Measurements from ENCODE around the gene CYBRD1.

The CYBRD1 gene

GRCh38 chr2:171557363-171557762 lies 35.1 kb downstream of the CYBRD1 start:
- DNase-seq, result no peak

DNA sequence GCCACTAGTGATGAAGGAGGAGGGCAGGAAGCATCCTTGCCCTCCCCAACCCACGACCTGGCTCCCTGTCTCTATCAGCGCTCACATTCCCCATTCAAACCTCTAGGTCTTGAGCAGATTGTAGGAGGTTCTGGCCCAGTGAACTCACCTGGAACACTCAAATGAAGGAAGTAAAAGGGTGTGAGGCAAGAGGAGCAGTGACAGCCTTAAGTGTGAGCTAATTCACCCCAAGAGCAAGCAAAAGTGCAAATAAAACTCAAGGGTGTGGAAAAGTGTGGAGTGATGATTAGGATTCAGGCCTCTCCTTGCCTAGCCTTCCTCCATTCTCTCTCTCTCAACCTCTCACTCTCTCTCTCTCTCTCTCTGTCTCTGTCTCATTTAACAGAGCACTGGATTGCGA lies 41.0 kb downstream of the CYBRD1 start:
- DNase-seq, result no peak

DNA sequence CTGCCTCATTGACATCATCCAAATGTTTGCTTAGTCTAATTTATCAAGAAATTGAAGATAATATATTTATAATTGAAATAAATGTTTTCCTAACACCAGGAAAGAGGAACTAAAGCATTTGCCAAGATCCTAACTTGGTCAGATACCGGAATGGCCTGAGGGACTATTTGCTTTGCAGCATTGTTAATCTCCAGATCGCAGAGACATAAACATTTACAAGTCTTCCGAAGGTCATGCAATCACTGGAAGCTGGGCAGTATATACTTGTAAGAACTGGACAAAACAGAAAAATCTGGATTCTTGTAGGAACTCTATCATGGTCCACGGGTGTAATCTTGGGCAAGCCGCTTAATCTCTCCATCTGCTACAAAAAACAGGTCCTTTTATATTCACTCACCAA lies 42.2 kb downstream of the CYBRD1 start:
- no peak for DNase-seq

DNA sequence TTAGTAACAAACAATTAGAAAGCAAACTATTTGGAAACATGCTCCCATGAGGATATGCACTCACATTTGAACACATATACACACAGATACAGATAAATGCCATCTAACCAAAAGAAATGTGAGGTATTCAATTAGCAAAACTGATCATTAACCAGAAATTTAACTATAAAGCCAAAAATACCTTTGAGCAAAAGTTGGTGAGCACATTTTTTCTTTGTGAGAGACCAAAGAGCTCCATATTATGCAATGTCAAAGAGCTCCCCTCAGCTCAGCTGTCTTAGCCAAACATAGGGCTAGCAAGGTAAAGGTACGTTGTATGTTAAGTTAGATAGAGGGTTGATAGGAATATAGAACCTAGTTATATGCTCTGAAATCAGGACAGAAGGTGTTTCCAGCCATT lies 43.8 kb downstream of the CYBRD1 start:
- DNase-seq, result no peak

- DNase-seq, result no peak
Measured at GRCh38 chr2:171566753-171567152, 44.5 kb downstream of the CYBRD1 start.

DNA sequence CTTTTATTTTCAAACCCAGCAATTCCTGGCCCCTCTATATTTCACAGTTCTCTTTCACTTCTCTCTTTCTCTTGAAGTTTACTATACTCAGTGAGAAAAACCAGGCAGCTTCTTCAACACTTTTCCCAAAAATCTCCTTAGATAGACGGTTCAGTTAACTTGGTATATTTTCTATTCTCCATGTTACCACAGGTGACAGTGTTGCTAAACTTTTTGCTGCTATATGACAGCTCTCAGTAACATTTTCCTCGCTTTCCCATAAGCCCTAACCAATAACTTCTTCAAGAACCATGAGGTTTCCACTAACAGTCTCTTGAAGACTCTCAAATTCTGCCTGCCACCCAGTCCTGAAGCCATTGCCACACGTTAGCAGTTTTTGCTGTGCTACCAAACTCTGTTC lies 45.8 kb downstream of the CYBRD1 start:
- no peak for DNase-seq

DNA sequence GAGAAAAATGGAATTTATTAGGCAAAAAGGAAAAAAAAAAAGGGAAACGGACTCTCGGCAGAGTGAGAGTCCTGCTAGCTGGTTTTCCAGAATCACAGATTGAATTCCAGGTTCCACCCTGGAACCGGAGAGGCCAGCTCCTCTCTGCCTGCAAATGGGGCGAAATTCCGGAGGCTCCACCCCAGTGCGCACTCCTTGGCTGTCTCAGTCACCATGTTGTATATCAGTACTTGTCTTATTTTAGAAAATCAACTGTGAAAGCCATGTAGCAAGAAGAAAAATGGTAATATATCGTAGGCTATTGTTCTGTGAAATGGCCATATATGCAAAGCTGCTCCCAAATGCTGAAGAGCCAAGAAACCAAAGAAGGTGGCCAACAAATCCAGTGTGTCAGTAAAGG lies 49.4 kb downstream of the CYBRD1 start:
- DNase-seq, result no peak

GRCh38 chr2:171574149-171574795 lies 52.0 kb downstream of the CYBRD1 start:
- peak; percentile 82 for DNase-seq

DNA sequence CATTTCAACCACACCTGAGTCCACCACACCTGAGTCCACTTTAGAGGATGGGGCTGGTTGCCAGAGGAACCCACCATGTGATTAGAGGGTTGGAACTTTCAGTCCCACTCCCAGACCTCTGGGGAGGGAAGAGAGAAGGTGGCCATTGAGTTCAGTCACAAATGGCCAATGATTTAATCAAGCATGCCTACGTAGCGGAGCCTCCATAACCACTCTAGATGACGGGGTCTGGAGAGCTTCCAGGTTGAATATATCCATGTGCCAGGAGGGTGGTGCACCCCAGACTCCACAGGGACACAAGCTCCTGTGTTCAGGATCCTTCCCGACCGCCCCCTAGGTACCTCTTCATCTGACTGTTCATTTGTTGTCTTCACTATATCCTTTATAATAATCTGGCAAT lies 53.3 kb downstream of the CYBRD1 start:
- no peak for DNase-seq

DNA sequence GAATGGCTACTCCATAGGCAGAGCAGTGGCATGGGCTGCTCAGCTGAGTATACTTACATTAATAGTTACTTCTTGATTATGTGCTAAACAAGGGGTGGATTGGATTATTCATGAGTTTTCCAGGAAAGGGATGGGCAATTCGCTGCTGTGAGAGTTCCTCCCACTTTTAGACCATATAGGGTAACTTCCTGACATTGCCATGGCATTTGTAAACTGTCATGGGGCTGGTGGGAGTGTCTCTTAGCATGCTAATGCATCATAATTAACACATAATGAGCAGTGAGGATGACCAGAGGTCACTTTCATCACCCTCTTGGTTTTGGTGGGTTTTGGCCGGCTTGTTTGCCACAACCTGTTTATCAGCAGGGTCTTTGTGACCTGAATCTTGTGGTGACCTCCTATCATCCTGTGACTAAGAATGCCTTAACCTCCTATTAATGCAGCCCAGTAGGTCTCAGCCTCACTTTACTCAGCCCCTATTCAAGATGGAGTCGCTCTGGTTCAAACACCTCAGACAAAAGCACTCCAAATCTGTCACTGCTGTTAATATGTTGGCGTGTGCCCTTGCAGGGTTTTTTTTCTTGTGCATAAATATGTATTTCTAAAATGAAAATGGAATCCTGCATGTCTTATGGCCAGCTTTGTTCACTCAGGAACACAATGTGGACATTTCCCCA lies 56.0 kb downstream of the CYBRD1 start:
- DNase-seq, result no peak

DNA sequence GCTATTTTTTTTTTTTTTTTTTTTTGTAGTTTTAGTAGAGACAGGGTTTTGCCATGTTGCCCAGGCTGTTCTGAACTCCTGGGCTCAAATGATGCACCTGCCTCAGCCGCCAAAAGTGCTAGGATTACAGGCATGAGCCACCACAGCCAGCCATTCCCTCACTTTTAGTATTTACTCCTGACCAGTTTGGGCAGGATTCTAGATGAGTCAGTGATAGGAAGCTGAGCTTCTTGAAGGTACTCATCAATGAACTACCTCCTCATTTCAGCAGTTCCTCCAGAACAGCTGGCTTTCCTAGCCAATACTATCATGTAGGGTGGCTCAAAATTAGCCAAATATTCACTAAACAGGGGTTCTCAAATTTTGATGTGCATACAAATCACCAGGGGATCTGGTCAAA lies 57.2 kb downstream of the CYBRD1 start:
- no peak for DNase-seq

DNA sequence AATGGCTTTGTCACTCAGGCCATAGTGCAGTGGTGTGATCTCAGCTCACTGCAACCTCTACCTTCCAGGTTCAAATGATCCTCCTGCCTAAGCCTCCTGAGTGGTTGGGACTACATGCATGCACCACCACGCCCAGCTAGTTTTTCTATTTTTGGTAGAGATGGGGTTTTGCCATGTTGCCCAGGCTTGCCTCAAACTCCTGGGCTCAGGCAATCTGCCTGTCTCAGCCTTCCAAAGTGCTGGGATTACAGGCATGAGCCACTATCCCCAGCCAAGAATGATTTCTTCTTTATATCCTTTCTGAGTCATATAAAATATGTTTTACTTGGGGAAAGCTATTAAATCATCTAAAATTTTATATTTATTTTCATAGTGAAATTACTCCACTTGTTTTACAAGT lies 61.3 kb downstream of the CYBRD1 start:
- DNase-seq, result no peak

DNA sequence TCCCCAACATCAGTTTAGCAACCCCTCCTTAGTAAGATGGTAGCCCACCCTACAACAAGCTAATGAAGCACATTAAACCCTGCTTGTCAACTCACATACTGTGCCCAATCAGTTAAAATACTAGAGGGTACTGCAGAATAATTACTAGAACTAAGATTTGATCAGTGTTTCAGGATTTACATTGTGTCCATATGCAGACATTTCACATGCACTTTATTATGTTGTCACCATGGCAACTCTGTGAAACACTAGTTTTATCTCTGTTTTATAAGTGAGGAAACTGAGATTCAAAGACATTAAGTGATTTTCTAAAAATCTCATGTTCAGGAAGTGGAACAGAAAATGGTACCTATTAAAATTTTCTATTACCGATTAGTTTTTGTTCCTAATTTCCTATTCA lies 61.7 kb downstream of the CYBRD1 start:
- no peak for DNase-seq

DNA sequence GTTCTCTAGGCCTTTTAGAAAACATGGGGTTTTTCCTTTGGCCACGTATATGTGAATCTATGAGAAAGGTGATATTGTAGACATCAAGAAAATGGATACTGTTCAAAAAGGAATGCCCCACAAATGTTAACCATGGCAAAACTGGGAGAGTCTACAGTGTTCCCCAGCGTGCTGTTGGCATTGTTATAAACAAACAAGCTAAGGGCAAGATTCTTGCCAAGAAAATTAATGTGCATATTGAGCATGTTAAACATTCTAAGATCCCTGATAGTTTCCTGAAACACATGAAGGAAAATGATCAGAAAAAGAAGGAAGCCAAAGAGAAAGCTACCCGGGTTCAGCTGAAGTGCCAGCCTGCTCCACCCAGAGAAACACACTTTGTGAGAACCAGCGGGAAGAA lies 64.9 kb downstream of the CYBRD1 start:
- DNase-seq, result no peak

GRCh38 chr2:171587567-171587966 lies 65.3 kb downstream of the CYBRD1 start:
- no peak for DNase-seq

GRCh38 chr2:171590116-171590515 lies 67.8 kb downstream of the CYBRD1 start:
- no peak for DNase-seq

DNA sequence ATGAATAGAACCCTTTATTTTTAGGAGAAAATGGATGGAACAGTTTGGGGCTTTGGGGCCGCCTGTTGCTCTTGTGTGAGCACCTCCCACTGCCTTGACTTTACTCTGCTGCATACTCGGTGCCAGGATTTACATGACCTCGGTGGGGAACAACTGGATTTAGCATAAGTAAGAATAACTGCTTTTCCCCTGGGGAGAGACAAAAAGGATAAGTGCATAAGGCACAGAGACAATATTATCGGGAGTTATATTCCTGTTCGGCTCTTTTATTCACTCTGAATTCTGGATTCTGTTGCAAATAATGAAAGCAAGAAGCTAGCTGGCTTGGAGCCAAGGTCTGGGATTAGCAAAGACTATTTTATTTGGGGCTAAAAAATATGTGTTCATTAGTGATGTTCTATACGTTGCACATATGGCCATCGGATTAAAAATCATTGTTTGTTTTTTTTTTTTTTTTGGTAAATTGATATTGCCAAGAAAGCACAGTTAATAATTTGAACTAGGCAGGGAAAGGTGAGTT lies 69.8 kb downstream of the CYBRD1 start:
- DNase-seq, result no peak

DNA sequence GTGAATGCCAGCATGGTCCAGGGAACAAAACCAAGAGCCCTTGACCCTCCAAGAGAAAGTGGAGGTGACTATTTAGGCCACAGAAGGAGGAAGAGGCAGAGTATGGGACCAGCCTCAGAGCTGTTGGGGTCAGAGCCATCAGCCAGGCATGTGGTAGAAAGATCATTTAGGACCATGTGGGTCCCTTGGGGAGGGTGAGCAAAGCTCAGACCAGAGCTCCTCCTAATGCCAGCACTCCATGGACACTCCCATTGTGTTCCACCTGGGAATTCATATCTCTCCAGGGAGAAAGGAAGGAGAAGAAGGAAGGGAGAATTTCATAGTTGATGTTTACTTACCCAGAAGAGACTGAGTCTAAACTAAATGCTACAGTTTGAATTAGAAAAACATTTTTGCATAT lies 73.2 kb downstream of the CYBRD1 start:
- no peak for DNase-seq

GRCh38 chr2:171595896-171596295 lies 73.6 kb downstream of the CYBRD1 start:
- no peak for DNase-seq

DNA sequence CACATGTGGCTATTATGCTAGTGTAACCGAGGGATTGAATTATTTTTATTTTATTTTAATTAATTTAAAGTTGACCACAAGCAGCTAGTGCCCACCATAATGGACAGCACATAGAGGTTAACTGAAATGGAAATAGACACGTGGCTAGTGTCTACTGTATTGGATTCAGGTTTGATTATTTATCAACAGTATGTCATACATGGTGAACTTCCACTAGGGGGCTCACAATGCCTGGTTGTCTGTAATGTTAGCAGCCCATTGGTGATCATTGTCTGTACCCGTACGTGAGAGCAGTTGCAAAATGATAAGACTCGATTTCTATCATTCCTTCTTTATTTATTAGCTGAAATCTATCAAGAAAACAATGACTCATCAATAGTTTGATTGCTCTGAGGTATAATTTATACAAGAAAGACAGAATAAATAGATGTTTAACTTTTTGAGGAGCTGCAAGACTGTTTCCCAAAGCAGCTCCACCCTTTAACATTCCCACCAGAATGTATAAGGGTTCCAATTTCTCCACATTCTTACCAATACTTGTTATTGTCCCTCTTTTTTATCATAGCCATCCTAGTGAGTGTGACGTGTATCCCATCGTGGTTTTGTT lies 76.5 kb downstream of the CYBRD1 start:
- DNase-seq, result peak; percentile 44

DNA sequence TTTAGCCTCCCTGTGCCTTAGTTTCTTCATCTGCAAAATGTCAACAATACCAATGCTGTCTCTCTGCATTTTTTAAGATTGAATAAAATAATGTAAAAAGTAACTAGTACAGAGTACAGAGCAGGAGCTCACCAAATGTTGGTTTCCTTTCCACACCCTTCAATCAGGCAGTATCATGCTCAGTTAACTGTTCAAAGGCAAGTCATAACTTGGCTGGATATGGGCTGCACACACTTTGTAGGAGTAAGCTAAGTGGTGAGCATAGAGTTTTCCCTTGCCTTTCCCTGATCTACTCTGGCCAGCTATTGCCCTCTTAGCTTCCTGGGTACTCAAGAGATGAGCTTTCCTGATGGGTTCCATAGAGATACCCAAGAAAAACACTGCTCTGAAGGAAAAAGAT lies 77.9 kb downstream of the CYBRD1 start:
- no peak for DNase-seq

DNA sequence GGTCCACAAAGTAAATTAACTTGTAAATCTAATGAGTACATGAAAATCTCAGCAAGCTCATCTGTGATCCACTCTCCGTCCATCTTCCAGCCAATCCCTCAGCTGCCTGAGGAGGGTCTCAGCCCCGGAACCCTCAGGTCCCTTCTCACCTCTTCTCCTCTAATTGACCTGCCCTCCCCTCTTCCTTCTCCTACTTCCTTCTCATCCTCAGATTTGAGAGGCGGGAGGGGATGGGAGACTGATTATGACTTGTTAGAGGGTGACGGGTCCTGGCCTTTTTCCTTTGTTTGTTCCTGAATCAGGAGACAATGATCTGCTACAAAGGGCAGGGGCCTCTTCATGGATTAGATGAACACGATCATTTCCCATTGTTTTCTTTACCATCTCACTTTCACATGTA lies 80.1 kb downstream of the CYBRD1 start:
- DNase-seq, result no peak

All from stimulated activated CD4-positive, alpha-beta T cell treated with anti-CD3 and anti-CD28 coated beads, Interleukin-1b, Interleukin-23, amount 100 ng/mL, for 48 hours (primary cell).